HCT116 (cell line): ENCODE measurements around the gene CYBA. TPM values are rescaled to one million over a fixed set of nuclear protein-coding genes. Genes with fewer than 3 reads are reported as not detected.

Source experiments
- ATAC-seq: fragments of 200-7000 bp; cut with Tn5 transposase; 2 replicates; pipeline ENCODE4 v1.9.1; 2020; ENCODE audit warnings: mild to moderate bottlenecking, moderate library complexity
- BruUV-seq: library from RNA; stranded (reverse); fragments of 400-500 nt; replicated peaks from 2 replicates; lab custom pipeline; 2021; lab: Mats Ljungman, UMichigan
- CTCF ChIA-PET: fragments of 300-600 bp; sonication (Branson Sonifier 250); formaldehyde crosslinking; loops from one replicate; lab custom pipeline; 2021; ENCODE audit warnings: antibody characterized with exemption; lab: Charles Lee
- POLR2A ChIA-PET: fragments of 300-600, 350-600 bp; sonication (Branson Sonifier 250); formaldehyde crosslinking; loops from one replicate; lab custom pipeline; 2021; ENCODE audit warnings: antibody characterized with exemption; lab: Charles Lee
- RAD21 ChIA-PET, 2 experiments: fragments of 300-600 bp; sonication (Branson Sonifier 250); formaldehyde crosslinking; loops; one replicate each; lab custom pipeline; 2023; ENCODE audit warnings: low total read pairs in 2 of 2; ENCODE audit not compliant: uncharacterized antibody in 2 of 2, unreplicated experiment in 2 of 2, low non-redundant PET in 1 of 2; lab: Charles Lee
- DNase-seq: peaks from one replicate; pipeline ENCODE4 v3.0.0-alpha.2; 2010; ENCODE audit warnings: low read depth, low spot score
- H2AFZ ChIP-seq: fragments of 200-600 bp; shearing (Covaris generic), sonication (generic); 2 replicates; pipeline ENCODE4 v1.6.1; 2017; ENCODE audit warnings: low read depth, mixed run types, mixed read lengths, antibody characterized with exemption, low read length; ENCODE audit not compliant: poor library complexity, severe bottlenecking
- H3K27ac ChIP-seq: 2 replicates; pipeline ENCODE4 v1.5.1; 2012; ENCODE audit warnings: low read depth, low read length
- H3K27me3 ChIP-seq: fragments of 200-600 bp; sonication (generic); 2 replicates; pipeline ENCODE4 v1.6.1; 2016; ENCODE audit warnings: mixed run types, low read length, mixed read lengths; ENCODE audit not compliant: insufficient read depth
- H3K36me3 ChIP-seq, 2 experiments: fragments of 200-500 bp in 1 of 2; fragments of 200-600 bp in 1 of 2; sonication (Bioruptor generic) in 1 of 2; sonication (generic) in 1 of 2; 2 replicates each; pipeline versions ENCODE4 v1.5.1 to v1.6.1; 2014 to 2016; ENCODE audit warnings: low read length in 2 of 2, inconsistent platforms in 1 of 2, mixed read lengths in 1 of 2, mixed run types in 1 of 2; ENCODE audit not compliant: insufficient read depth in 2 of 2, control insufficient read depth in 1 of 2
- H3K4me1 ChIP-seq, 2 experiments: fragments of 200-600 bp in 1 of 2; sonication (generic) in 1 of 2; 2 replicates each; pipeline versions ENCODE4 v1.5.1 to v1.6.1; 2012 to 2017; ENCODE audit warnings: low read length in 2 of 2, inconsistent platforms in 1 of 2, mild to moderate bottlenecking in 1 of 2, mixed read lengths in 1 of 2, mixed run types in 1 of 2, moderate library complexity in 1 of 2; ENCODE audit not compliant: insufficient read depth in 2 of 2, control insufficient read depth in 1 of 2
- H3K4me2 ChIP-seq: fragments of 200-600 bp; sonication (generic); 2 replicates; pipeline ENCODE4 v1.6.1; 2017; ENCODE audit warnings: mixed run types, low read length, mixed read lengths
- H3K4me3 ChIP-seq, 2 experiments: fragments of 200-600 bp in 1 of 2; sonication (generic) in 1 of 2; replicated peaks in 1 of 2; 2 replicates each; pipeline ENCODE4 v1.5.1; 2011 to 2016; ENCODE audit warnings: low read length in 2 of 2, control low read depth in 1 of 2, low read depth in 1 of 2, mild to moderate bottlenecking in 1 of 2, mixed read lengths in 1 of 2, mixed run types in 1 of 2
- H3K79me2 ChIP-seq: fragments of 200-600 bp; sonication (generic); 2 replicates; pipeline ENCODE4 v1.6.1; 2017; ENCODE audit warnings: mild to moderate bottlenecking, mixed run types, low read length, moderate library complexity, mixed read lengths; ENCODE audit not compliant: insufficient read depth
- H3K9ac ChIP-seq: fragments of 200-600 bp; sonication (generic); 2 replicates; pipeline ENCODE4 v1.6.1; 2016; ENCODE audit warnings: low read length, mixed read lengths
- H3K9me2 ChIP-seq: fragments of 200-600 bp; sonication (generic), shearing (Covaris generic); 2 replicates; pipeline ENCODE4 v1.6.1; 2017; ENCODE audit warnings: mixed run types, mild to moderate bottlenecking, moderate library complexity; ENCODE audit not compliant: insufficient read depth
- H3K9me3 ChIP-seq, 2 experiments: fragments of 200-500 bp in 1 of 2; fragments of 200-600 bp in 1 of 2; sonication (Bioruptor generic) in 1 of 2; sonication (generic) in 1 of 2; 2 replicates each; pipeline ENCODE4 v1.6.1; 2014 to 2017; ENCODE audit warnings: low read length in 2 of 2, mixed read lengths in 2 of 2, inconsistent platforms in 1 of 2, low read depth in 1 of 2, mild to moderate bottlenecking in 1 of 2, mixed run types in 1 of 2, moderate library complexity in 1 of 2; ENCODE audit not compliant: control insufficient read depth in 1 of 2, insufficient read depth in 1 of 2
- H4K20me1 ChIP-seq: fragments of 200-600 bp; sonication (generic), shearing (Covaris generic); 2 replicates; pipeline ENCODE4 v1.6.1; 2017; ENCODE audit warnings: mixed run types, mild to moderate bottlenecking, moderate library complexity; ENCODE audit not compliant: insufficient read depth
- CEBPB ChIP-seq: IDR thresholded peaks from 2 replicates; pipeline ENCODE4 v1.6.1; 2012; ENCODE audit warnings: low read depth
- EGR1 ChIP-seq: IDR thresholded peaks from 2 replicates; pipeline ENCODE4 v1.6.1; 2012; ENCODE audit warnings: low read depth
- ELF1 ChIP-seq: IDR thresholded peaks from 2 replicates; pipeline ENCODE4 v1.6.1; 2012; ENCODE audit warnings: low read depth, borderline replicate concordance
- EZH2 ChIP-seq: fragments of 200-600 bp; sonication (generic); IDR thresholded peaks from 2 replicates; pipeline ENCODE4 v1.6.1; 2017; ENCODE audit warnings: antibody characterized with exemption, mixed run types
- EZH2phosphoT487 ChIP-seq: fragments of 200-600 bp; IDR thresholded peaks from 2 replicates; pipeline ENCODE4 v1.6.1; 2018; ENCODE audit warnings: antibody characterized with exemption, borderline replicate concordance
- FOSL1 ChIP-seq: IDR thresholded peaks from 2 replicates; pipeline ENCODE4 v1.6.1; 2012; ENCODE audit warnings: low read depth
- JUND ChIP-seq: IDR thresholded peaks from 2 replicates; pipeline ENCODE4 v1.6.1; 2012
- POLR2A ChIP-seq: IDR thresholded peaks from 2 replicates; pipeline ENCODE4 v1.7.0; 2011; ENCODE audit warnings: borderline replicate concordance; ENCODE audit not compliant: insufficient read depth, insufficient read length; ENCODE audit errors: extremely low read depth
- RAD21 ChIP-seq: IDR thresholded peaks from 2 replicates; pipeline ENCODE4 v1.6.1; 2012; ENCODE audit warnings: low read depth, mild to moderate bottlenecking
- REST ChIP-seq: IDR thresholded peaks from 2 replicates; pipeline ENCODE4 v1.6.1; 2012; ENCODE audit warnings: low read depth
- SIN3A ChIP-seq: IDR thresholded peaks from 2 replicates; pipeline ENCODE4 v1.6.1; 2012; ENCODE audit warnings: low read depth
- SP1 ChIP-seq: IDR thresholded peaks from 2 replicates; pipeline ENCODE4 v1.6.1; 2012; ENCODE audit warnings: low read depth
- SRF ChIP-seq: IDR thresholded peaks from 2 replicates; pipeline ENCODE4 v1.6.1; 2012; ENCODE audit warnings: low read depth
- TCF7L2 ChIP-seq: IDR thresholded peaks from 2 replicates; pipeline ENCODE4 v1.7.0; 2011; ENCODE audit warnings: borderline replicate concordance, inconsistent platforms; ENCODE audit not compliant: insufficient read depth, insufficient read length; ENCODE audit errors: extremely low read depth
- ZBTB33 ChIP-seq: IDR thresholded peaks from 2 replicates; pipeline ENCODE4 v1.6.1; 2011; ENCODE audit warnings: mild to moderate bottlenecking, low read length, moderate library complexity; ENCODE audit not compliant: insufficient replicate concordance; ENCODE audit errors: extremely low read depth
- ZFX ChIP-seq: fragments of 450-650 bp; IDR thresholded peaks from 2 replicates; pipeline ENCODE4 v1.6.1; 2017
- ZNF274 ChIP-seq: fragments of 200-500 bp; sonication (Bioruptor generic); IDR thresholded peaks from 2 replicates; pipeline ENCODE4 v1.6.1; 2014; ENCODE audit warnings: mild to moderate bottlenecking, low read depth, low read length, inconsistent platforms
- intact Hi-C: fragments of 100-400 bp; cut with micrococcal nuclease; formaldehyde crosslinking; loops from 2 replicates; pipeline ENCODE4 v1.10.0; 2022
- total RNA-seq: library from RNA; stranded (reverse); gene quantifications from one replicate; pipeline ENCODE4 v1.2.1, GENCODE V29; 2021; ENCODE audit not compliant: unreplicated experiment
- TF ChIP-seq, protein P1 (sequence below), 3 experiments: fragments of 200-600 bp in 1 of 3; sonication (generic) in 1 of 3; IDR thresholded peaks in 2 of 3; conservative IDR thresholded peaks in 1 of 3; 2 replicates each; pipeline ENCODE4 v1.5.1; 2012 to 2017; ENCODE audit warnings: low read depth in 2 of 3, low read length in 2 of 3, antibody characterized with exemption in 1 of 3, borderline replicate concordance in 1 of 3, control low read depth in 1 of 3, mild to moderate bottlenecking in 1 of 3, mixed read lengths in 1 of 3, mixed run types in 1 of 3, moderate library complexity in 1 of 3; ENCODE audit not compliant: insufficient read depth in 1 of 3
- TF ChIP-seq, protein P2 (sequence below): IDR thresholded peaks from 2 replicates; pipeline ENCODE4 v1.6.1; 2012

CYBA gene
- total RNA-seq, 1 experiment from 2014 or later = 321 TPM

GRCh38 chr16:88655053-88655732 lies 4.3 kb upstream of the CYBA start:
- POLR2A ChIA-PET = no interaction called here
- RAD21 ChIA-PET = no interaction called here

More at GRCh38 chr16:88655053-88655732, 4.3 kb upstream of the CYBA start:
- DNase-seq = no peak
- H3K9me2 ChIP-seq = no peaks in the 10 kb centered on the region
- H3K27me3 ChIP-seq = no peaks in the 10 kb centered on the region
- H2AFZ ChIP-seq = no peak overlapping the region
- peaks cover 16% of the 10 kb centered on the region for H3K79me2 ChIP-seq
- ATAC-seq = no peak
- peaks cover 4 to 6% of the 10 kb centered on the region in 2 experiments; a peak in 2 of 4 replicates for H3K36me3 ChIP-seq
- H3K9me3 ChIP-seq = no peaks in the 10 kb centered on the region
- H3K4me1 ChIP-seq = peaks cover 13 to 16% of the 10 kb centered on the region in 2 experiments
- CTCF ChIA-PET = no interaction called here
- H3K4me2 ChIP-seq = no peak overlapping the region
- BruUV-seq = no TSS peak
- H3K9ac ChIP-seq = no peak overlapping the region
- no peaks in the 10 kb centered on the region for H4K20me1 ChIP-seq
- no peak overlapping the region for H3K27ac ChIP-seq
- H3K4me3 ChIP-seq = no peak overlapping the region
- TF ChIP-seq ZNF274 (no peak), ZFX (no peak), CEBPB (no peak), ELF1 (no peak), EZH2 (no peak), EGR1 (no peak), SP1 (no peak), SRF (no peak), POLR2A (no peak), TCF7L2 (no peak), JUND (no peak), ZBTB33 (no peak), RAD21 (no peak), EZH2phosphoT487 (no peak), SIN3A (no peak), FOSL1 (no peak), REST (no peak)
- TF ChIP-seq, protein P1, sequence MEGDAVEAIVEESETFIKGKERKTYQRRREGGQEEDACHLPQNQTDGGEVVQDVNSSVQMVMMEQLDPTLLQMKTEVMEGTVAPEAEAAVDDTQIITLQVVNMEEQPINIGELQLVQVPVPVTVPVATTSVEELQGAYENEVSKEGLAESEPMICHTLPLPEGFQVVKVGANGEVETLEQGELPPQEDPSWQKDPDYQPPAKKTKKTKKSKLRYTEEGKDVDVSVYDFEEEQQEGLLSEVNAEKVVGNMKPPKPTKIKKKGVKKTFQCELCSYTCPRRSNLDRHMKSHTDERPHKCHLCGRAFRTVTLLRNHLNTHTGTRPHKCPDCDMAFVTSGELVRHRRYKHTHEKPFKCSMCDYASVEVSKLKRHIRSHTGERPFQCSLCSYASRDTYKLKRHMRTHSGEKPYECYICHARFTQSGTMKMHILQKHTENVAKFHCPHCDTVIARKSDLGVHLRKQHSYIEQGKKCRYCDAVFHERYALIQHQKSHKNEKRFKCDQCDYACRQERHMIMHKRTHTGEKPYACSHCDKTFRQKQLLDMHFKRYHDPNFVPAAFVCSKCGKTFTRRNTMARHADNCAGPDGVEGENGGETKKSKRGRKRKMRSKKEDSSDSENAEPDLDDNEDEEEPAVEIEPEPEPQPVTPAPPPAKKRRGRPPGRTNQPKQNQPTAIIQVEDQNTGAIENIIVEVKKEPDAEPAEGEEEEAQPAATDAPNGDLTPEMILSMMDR (IDR thresholded peaks at IDR 0.05 in 2 of 3, conservative IDR thresholded peaks at IDR 0.05 in 1 of 3; ENCODE audit: borderline replicate concordance in 1 of 3, insufficient read depth in 1 of 3, low read depth in 2 of 3, low read length in 2 of 3) = no peak
- TF ChIP-seq, protein P2, sequence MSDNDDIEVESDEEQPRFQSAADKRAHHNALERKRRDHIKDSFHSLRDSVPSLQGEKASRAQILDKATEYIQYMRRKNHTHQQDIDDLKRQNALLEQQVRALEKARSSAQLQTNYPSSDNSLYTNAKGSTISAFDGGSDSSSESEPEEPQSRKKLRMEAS = no peak
- intact Hi-C loops = no loop called here
